Measurements from ENCODE around the gene USP26. TPM values are rescaled to one million over a fixed set of nuclear protein-coding genes. Genes with fewer than 3 reads are reported as not detected.

USP26 gene
- total and polyA plus RNA-seq, 2 donors from 2014 or later: not detected

GRCh38 chrX:133042260-133042659, 54.6 kb downstream of the USP26 start:
- DNase-seq (no peak), FAIRE-seq (no peak)
- H3K9ac ChIP-seq (ENCODE audit: low read length in 3 of 3): no peak overlapping the region
- no peak overlapping the region for H3K27ac ChIP-seq (ENCODE audit: low read depth in 2 of 2, low read length in 2 of 2)
- intact Hi-C loops (cut with DNase I): no loop called here
- no peaks in the 10 kb centered on the region for H3K27me3 ChIP-seq (ENCODE audit: control insufficient read depth, insufficient read depth, low read length)
- H3K36me3 ChIP-seq (ENCODE audit: control insufficient read depth in 2 of 3, insufficient read depth in 3 of 3, low read length in 3 of 3): no peaks in the 10 kb centered on the region
- H3K4me1 ChIP-seq (ENCODE audit: control insufficient read depth in 2 of 3, insufficient read depth in 2 of 3, low read depth in 1 of 3, low read length in 3 of 3): no peaks in the 10 kb centered on the region
- H3K9me3 ChIP-seq (ENCODE audit: control insufficient read depth in 2 of 3, insufficient read depth in 1 of 3, low read length in 3 of 3): no peaks in the 10 kb centered on the region
- H3K4me3 ChIP-seq (ENCODE audit: low read length in 3 of 3): no peak overlapping the region
- TF ChIP-seq, protein P1, sequence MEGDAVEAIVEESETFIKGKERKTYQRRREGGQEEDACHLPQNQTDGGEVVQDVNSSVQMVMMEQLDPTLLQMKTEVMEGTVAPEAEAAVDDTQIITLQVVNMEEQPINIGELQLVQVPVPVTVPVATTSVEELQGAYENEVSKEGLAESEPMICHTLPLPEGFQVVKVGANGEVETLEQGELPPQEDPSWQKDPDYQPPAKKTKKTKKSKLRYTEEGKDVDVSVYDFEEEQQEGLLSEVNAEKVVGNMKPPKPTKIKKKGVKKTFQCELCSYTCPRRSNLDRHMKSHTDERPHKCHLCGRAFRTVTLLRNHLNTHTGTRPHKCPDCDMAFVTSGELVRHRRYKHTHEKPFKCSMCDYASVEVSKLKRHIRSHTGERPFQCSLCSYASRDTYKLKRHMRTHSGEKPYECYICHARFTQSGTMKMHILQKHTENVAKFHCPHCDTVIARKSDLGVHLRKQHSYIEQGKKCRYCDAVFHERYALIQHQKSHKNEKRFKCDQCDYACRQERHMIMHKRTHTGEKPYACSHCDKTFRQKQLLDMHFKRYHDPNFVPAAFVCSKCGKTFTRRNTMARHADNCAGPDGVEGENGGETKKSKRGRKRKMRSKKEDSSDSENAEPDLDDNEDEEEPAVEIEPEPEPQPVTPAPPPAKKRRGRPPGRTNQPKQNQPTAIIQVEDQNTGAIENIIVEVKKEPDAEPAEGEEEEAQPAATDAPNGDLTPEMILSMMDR (IDR thresholded peaks at IDR 0.05; ENCODE audit: borderline replicate concordance, extremely low read depth, insufficient read depth): no peak

GRCh38 chrX:133033010-133033409, 63.9 kb downstream of the USP26 start:
- Histone ChIP-seq H3K4me1 (ENCODE audit: control insufficient read depth in 2 of 3, insufficient read depth in 2 of 3, low read depth in 1 of 3, low read length in 3 of 3) (no peaks in the 10 kb centered on the region), H3K4me3 (ENCODE audit: low read length in 3 of 3) (no peak overlapping the region), H3K27me3 (ENCODE audit: control insufficient read depth, insufficient read depth, low read length) (peaks cover 3% of the 10 kb centered on the region), H3K9me3 (ENCODE audit: control insufficient read depth in 2 of 3, insufficient read depth in 1 of 3, low read length in 3 of 3) (no peaks in the 10 kb centered on the region), H3K9ac (ENCODE audit: low read length in 3 of 3) (no peak overlapping the region), H3K27ac (ENCODE audit: low read depth in 2 of 2, low read length in 2 of 2) (no peak overlapping the region), H3K36me3 (ENCODE audit: control insufficient read depth in 2 of 3, insufficient read depth in 3 of 3, low read length in 3 of 3) (no peaks in the 10 kb centered on the region)
- intact Hi-C loops (cut with DNase I): no loop called here
- TF ChIP-seq, protein P1 (IDR thresholded peaks at IDR 0.05; ENCODE audit: borderline replicate concordance, extremely low read depth, insufficient read depth): no peak
- FAIRE-seq: no peak
- peak in 1 of 5 donors; percentile 21 for DNase-seq

GRCh38 chrX:133018229-133018628, 78.7 kb downstream of the USP26 start:
- FAIRE-seq: no peak

More at GRCh38 chrX:133018229-133018628, 78.7 kb downstream of the USP26 start:
- no peaks in the 10 kb centered on the region for H3K9me3 ChIP-seq (ENCODE audit: control insufficient read depth in 2 of 3, insufficient read depth in 1 of 3, low read length in 3 of 3)
- no peaks in the 10 kb centered on the region for H3K36me3 ChIP-seq (ENCODE audit: control insufficient read depth in 2 of 3, insufficient read depth in 3 of 3, low read length in 3 of 3)
- no peak overlapping the region for H3K9ac ChIP-seq (ENCODE audit: low read length in 3 of 3)
- H3K4me1 ChIP-seq (ENCODE audit: control insufficient read depth in 2 of 3, insufficient read depth in 2 of 3, low read depth in 1 of 3, low read length in 3 of 3): no peaks in the 10 kb centered on the region
- H3K27me3 ChIP-seq (ENCODE audit: control insufficient read depth, insufficient read depth, low read length): peaks cover 2% of the 10 kb centered on the region
- H3K4me3 ChIP-seq (ENCODE audit: low read length in 3 of 3): no peak overlapping the region
- intact Hi-C loops (cut with DNase I): no loop called here
- TF ChIP-seq, protein P1 (IDR thresholded peaks at IDR 0.05; ENCODE audit: borderline replicate concordance, extremely low read depth, insufficient read depth): no peak
- no peak overlapping the region for H3K27ac ChIP-seq (ENCODE audit: low read depth in 2 of 2, low read length in 2 of 2)
- DNase-seq: no peak

All from kidney (tissue), 14 donors.